ENCODE data around the gene DESI2.
A peak's percentile ranks its signal among the peaks of the same experiment; 100 is the strongest.

Gene DESI2

DNA sequence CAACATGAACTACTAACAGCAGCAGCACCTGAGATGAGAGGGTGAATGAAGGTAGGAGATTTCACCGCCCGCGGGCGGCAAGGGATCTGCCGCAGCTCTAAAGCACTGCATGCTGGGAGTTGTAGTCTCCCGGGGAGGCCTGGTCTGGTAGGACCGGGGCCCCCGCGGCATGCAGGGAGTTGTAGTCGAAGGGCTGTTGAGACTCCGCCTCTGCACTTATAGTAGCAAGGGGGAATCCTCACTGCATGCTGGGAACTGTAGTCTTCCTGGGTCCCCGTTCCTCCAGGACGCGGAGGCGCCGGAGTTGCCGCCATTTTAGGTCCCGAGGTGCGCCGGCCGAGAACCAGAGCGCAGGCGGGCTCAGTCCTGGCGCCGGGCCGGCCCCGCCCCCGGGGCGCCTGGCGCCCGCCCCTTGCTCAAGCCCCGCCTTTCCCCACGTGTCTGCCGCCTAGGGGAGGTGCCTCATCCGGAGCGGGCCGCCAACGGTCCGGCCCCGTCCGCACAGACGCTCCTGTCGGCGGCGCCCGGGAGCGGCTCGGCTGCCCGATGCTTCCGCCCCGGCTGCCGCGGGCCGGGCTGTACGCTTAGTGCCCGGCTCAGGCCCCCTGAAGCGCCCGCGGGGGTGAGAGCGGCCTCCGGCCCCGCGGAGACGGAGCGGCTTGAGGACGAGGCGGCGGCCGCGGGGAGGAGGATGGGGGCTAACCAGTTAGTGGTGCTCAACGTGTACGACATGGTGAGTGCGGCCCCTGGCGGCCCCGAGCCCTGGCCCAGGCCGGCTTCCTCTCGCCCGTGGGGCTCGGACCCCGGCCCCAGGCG lies at the start of gene DESI2:
Gene DESI2, plus strand, starts transcription at position 504 of the 816 bp plus-strand sequence. Its CDS starts 188 bp downstream, at position 692.
- peak; percentile 99 for DNase-seq

DNA sequence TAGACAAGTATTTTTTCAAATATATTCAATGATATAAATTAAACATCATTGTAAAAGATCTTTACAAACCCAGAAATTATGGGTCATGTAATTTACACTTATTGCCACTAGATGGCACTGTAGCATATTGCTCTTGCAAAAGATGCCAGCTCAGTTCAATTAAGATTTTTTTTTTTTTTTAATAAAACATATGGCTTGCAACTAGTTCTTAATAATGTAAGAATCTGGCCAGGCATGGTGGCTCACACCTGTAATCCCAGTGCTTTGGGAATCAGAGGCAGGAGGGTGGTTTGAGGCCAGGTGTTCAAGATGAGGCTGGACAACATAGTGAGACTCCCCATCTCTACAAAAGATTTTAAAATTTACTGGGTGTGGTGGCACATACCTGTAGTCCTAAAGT lies 49.4 kb upstream of the DESI2 start:
- DNase-seq, result no peak

DNA sequence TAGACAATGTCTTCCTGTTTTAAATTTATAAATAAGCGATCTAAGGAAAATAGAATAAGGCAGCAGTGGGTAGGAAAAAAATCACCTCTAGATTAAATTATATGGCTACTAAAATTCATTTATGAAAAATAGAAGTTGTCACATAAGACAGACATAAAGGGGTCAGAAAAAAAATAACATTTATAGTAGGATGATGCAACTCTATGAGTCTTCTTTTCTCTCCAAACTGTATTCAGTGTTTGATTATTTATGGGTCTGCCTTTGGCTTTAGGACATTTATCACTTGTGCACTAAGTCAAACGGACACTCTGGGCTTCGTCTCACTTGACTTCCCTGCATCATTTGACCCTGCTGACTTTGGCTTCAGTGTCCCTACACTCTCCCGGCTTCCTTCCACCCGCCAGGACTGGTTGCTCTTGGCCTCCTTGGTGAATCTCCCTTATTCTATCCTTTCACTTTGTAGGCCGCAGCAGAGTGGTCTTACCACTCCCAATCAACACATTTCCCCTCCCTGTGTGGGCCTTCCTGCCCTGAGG lies 47.0 kb upstream of the DESI2 start:
- DNase-seq, result no peak

GRCh38 chr1:244614113-244614836 lies 38.7 kb upstream of the DESI2 start:
- no peak for DNase-seq

DNA sequence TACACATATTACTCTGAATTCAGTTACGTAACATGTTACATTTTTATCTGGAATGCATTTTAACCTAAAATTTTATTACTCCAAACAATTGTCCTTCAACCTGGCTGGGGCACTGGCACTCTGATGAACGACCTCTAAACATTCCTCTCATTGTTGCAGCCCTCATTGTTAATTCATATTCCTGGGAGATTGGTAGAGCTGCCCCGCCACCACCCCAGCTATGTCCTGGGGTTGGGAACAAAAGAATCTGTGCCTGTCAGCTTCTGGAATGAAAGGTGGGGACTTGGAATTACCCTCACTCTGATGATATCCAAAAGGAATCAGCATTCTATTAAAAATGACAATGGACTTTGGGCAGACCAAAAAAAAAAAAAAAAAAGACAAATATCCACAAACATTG lies 38.0 kb upstream of the DESI2 start:
- DNase-seq, result no peak

DNA sequence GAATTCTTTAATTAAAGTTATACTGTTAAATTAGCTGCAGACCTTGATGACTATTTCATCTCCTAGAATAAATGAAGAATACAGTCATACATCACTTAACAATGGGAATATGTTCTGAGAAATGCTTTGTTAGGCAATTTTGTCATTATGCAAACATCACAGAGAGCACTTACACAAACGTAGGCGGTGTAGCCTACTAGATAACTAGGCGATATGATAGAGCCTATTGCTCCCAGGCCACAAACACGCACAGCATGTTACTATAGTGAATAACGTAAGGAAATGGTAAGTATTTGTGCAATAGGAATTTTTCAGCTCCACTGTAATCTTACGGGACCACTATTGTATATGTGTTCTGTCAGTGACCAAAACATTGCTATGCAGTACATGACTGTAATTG lies 37.6 kb upstream of the DESI2 start:
- DNase-seq, result no peak

- no peak for DNase-seq
These were observed 26.2 kb upstream of the DESI2 start for GRCh38 chr1:244626709-244627108.

GRCh38 chr1:244628789-244629188 lies 24.1 kb upstream of the DESI2 start:
- DNase-seq, result no peak

- no peak for DNase-seq
These were observed 19.8 kb upstream of the DESI2 start for GRCh38 chr1:244633140-244633539.

- no peak for DNase-seq
These were observed 18.4 kb upstream of the DESI2 start for GRCh38 chr1:244634546-244634945.

DNA sequence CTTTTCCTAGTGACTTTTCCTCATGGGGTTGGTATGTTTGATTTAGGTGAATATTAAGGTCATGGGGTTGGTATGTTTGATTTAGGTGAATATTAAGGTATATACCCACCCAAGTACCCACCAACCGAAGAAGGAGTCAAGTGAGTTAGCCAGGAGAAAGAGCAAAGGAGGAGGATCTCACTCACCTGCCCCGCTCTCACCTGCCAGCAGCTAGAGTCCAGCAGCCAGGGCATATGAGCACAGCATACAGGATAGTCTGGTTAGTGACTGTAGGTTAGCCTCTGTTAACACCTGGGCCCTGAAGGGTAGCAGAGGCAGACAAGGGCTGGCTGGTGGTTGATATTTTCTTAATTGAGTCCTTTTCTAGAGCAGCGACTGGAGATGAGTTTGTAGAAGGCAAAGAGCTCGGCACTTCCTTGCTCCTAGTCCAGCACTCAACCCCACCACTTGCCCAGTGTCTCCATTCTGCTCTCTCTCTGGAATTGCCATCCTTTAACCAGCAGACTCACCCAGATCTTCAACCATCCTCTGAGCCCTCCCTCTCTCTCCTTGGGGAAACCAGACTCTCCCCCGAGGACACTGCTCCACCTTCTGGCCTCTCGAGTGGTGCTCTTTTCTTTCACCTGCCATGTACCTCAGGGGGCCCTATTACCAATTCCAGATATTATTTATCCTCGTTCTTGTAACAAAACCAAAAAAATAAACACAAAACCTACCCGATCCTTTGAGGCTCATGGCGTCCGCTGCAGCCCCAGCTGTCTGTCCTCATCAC lies 16.3 kb upstream of the DESI2 start:
- DNase-seq, result no peak

DNA sequence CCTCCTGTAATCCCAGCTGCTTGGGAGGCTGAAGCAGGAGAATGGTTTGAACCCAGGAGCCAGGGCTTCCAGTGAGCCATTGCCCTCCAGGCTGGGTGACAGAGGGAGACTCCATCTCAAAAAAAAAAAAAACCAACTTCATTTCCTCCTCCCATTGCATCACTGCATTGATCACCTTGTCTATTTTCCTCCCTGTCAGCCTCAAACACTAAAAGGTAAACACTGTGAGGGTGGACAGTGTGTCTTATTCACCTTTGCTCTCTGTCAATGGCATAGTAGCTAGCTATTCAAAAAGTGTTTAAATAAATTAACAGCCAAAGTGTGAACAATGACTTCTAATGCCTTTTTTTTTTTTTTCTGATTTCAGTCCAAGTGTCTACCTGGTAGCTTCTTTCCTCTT lies 13.4 kb upstream of the DESI2 start:
- no peak for DNase-seq

DNA sequence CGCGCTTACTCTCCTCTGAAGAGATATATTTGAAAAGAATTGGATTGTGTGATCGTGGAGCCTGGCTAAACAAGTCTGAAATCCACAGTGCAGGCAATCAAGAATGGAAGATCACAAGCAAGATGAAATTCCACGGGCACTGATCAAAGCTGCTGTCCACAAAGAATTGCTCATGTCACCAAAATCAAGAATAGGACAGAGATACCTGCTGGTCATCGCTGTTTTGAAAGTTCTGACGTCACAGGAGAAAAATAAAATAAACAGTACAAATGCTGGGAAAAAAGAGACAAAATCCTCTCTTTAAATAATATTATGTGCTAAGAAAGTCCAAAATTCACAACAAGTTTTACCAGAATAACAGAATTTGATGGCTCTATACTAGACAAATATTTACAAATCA lies 12.0 kb upstream of the DESI2 start:
- no peak for DNase-seq

DNA sequence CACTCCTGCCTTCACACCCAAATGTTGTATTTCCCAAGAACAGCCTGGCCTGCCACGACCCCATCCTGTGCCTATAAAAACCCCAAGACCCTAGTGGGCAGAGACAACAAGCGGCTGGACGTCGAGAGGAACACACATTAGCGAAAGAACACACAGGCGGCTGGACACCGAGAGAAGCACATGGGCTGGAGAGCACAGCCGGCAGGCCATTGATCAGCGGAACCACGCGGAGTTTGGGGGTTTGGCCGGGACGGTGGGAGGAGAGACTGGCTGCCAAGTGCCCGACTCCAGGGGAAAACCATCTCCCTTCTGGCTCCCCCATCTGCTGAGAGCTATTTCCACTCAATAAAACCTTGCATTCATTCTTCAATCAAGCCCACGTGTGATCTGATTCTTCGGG lies 10.4 kb upstream of the DESI2 start:
- DNase-seq, result no peak

DNA sequence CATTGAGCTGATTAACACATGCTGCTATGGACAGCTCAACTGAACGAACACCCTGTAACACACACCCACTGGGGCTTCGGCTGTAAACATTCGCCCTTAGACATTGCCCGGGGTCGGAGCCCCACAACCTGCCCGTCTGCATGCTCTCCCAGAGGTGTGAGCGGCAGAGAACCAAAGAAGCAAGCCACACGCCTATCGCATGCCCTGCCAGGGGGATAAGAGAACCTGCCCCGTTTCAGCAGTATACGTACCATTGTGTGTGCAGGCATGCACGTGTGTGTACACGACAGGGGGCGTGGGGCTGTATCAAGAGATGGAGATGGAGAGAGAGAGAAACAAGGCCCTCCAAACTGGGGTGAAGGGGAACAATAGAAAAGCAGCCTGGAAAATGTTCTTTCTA lies 9.9 kb upstream of the DESI2 start:
- DNase-seq, result no peak

DNA sequence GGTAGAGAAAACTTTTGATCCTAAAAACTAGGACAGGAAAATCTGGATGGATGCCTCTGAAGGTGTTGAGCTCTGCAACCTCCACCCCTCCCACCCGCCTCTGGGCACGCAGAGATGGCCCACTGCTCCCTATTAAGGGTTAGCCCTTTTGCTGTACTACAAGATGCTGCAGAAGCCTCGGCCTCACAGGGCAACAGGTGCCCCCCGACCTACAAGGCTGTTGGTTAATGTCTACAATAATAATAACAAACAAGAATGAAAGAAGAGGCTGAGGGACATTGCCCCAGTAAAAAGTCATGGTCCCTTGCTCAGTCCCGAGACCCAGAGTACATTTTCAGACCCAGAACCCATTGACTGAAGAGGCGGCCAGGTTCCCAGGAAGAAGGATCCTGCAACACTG lies 7.5 kb upstream of the DESI2 start:
- DNase-seq, result no peak

DNA sequence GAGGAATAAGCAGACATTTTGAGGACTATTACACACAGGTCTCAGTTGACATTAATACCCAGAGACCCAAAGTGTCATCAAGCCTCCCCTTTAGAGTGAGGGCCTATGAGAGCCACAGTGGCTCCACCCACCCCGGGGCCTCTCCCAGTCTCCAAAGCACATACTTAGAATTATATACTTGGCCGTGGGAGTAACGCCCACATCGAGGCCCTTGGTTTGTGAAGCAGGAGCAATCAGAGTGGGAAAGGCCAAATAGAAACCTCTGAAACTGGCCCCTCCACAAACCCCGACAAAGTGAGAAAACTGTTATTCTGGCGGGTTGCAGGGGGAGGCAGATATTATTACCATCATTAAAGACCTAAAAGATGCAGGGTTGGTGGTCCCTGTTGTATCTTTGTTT lies 7.0 kb upstream of the DESI2 start:
- no peak for DNase-seq

- no peak for DNase-seq
These were observed 5.1 kb upstream of the DESI2 start for GRCh38 chr1:244647819-244648218.

- DNase-seq, result no peak
These were observed 837 bp upstream of the DESI2 start for GRCh38 chr1:244651956-244652622.

GRCh38 chr1:244653439-244654107 lies 647 bp downstream of the DESI2 start:
- DNase-seq, result peak; percentile 34

GRCh38 chr1:244654108-244655038 lies 1.4 kb downstream of the DESI2 start:
- no peak for DNase-seq
